Liver (tissue), 9 donors: ENCODE data around the gene ADGRV1. TPM values are rescaled to one million over a fixed set of nuclear protein-coding genes. Genes with fewer than 3 reads are reported as not detected.
"Not testable (repeated sequence)": the region's sequence is repeated elsewhere in the genome, so short reads cannot be mapped to it uniquely, and the experiment has no call there.

ENCODE experiments used
- DNase-seq: peaks from one replicate; pipeline ENCODE4 v3.0.0-alpha.2; 2017; ENCODE audit warnings: low spot score
- H3K27ac ChIP-seq, 2 donors: one replicate each; pipeline ENCODE4 v1.7.0; 2013; ENCODE audit warnings: inconsistent platforms in 2 of 2, low read length in 2 of 2, control low read depth in 1 of 2, low read depth in 1 of 2, mild to moderate bottlenecking in 1 of 2
- H3K27me3 ChIP-seq, 4 donors: one replicate each; pipeline versions ENCODE4 v1.6.1 to v1.7.0; 2013; ENCODE audit warnings: low read length in 3 of 4, inconsistent platforms in 1 of 4, mild to moderate bottlenecking in 1 of 4, moderate library complexity in 1 of 4; ENCODE audit not compliant: control insufficient read depth in 4 of 4, insufficient read depth in 4 of 4
- H3K36me3 ChIP-seq, 4 donors: one replicate each; pipeline versions ENCODE4 v1.6.1 to v1.7.0; 2013; ENCODE audit warnings: low read length in 3 of 4, mild to moderate bottlenecking in 3 of 4, low read depth in 1 of 4, moderate library complexity in 1 of 4; ENCODE audit not compliant: control insufficient read depth in 4 of 4, insufficient read depth in 3 of 4
- H3K4me1 ChIP-seq, 4 donors: one replicate each; pipeline versions ENCODE4 v1.6.1 to v1.7.0; 2013; ENCODE audit warnings: low read length in 3 of 4, mild to moderate bottlenecking in 3 of 4, moderate library complexity in 1 of 4; ENCODE audit not compliant: control insufficient read depth in 4 of 4, insufficient read depth in 4 of 4
- H3K4me3 ChIP-seq, 3 donors: one replicate each; pipeline versions ENCODE4 v1.6.1 to v1.7.0; 2013; ENCODE audit warnings: low read length in 3 of 3, control low read depth in 1 of 3, low read depth in 1 of 3, mild to moderate bottlenecking in 1 of 3
- H3K9ac ChIP-seq, 2 donors: one replicate each; pipeline ENCODE4 v1.7.0; 2013; ENCODE audit warnings: low read length in 2 of 2, mild to moderate bottlenecking in 2 of 2, moderate library complexity in 2 of 2, control low read depth in 1 of 2, low read depth in 1 of 2
- H3K9me3 ChIP-seq, 4 donors: one replicate each; pipeline versions ENCODE4 v1.6.1 to v1.7.0; 2013; ENCODE audit warnings: low read length in 3 of 4; ENCODE audit not compliant: control insufficient read depth in 4 of 4
- EGR1 ChIP-seq, 2 donors: IDR thresholded peaks; 2 replicates each; pipeline ENCODE4 v1.6.1; 2016 to 2018; ENCODE audit warnings: antibody characterized with exemption in 2 of 2, low read depth in 2 of 2
- FOXA1 ChIP-seq: IDR thresholded peaks from 2 replicates; pipeline ENCODE4 v1.6.1; 2016; ENCODE audit warnings: antibody characterized with exemption
- FOXA2 ChIP-seq: IDR thresholded peaks from 2 replicates; pipeline ENCODE4 v1.6.1; 2016; ENCODE audit warnings: antibody characterized with exemption
- GABPA ChIP-seq, 2 donors: IDR thresholded peaks in 1 of 2; conservative IDR thresholded peaks in 1 of 2; 2 replicates each; pipeline ENCODE4 v1.6.1; 2016; ENCODE audit warnings: antibody characterized with exemption in 2 of 2, mild to moderate bottlenecking in 1 of 2, moderate library complexity in 1 of 2
- HNF4A ChIP-seq, 2 donors: conservative IDR thresholded peaks; 2 replicates each; pipeline ENCODE4 v1.6.1; 2016; ENCODE audit warnings: antibody characterized with exemption in 2 of 2, mild to moderate bottlenecking in 2 of 2
- HNF4G ChIP-seq: IDR thresholded peaks from 2 replicates; pipeline ENCODE4 v1.6.1; 2016; ENCODE audit warnings: antibody characterized with exemption
- JUND ChIP-seq, 2 donors: IDR thresholded peaks; 2 replicates each; pipeline ENCODE4 v1.6.1; 2016; ENCODE audit warnings: antibody characterized with exemption in 2 of 2
- NR2F2 ChIP-seq: IDR thresholded peaks from 2 replicates; pipeline ENCODE4 v1.6.1; 2016; ENCODE audit warnings: antibody characterized with exemption
- RAD21 ChIP-seq, 2 donors: IDR thresholded peaks; 2 replicates each; pipeline ENCODE4 v1.6.1; 2016; ENCODE audit warnings: antibody characterized with exemption in 2 of 2, mild to moderate bottlenecking in 2 of 2
- RXRA ChIP-seq, 2 donors: IDR thresholded peaks; 2 replicates each; pipeline ENCODE4 v1.6.1; 2017 to 2018; ENCODE audit warnings: antibody characterized with exemption in 2 of 2, mild to moderate bottlenecking in 1 of 2
- SP1 ChIP-seq: IDR thresholded peaks from 2 replicates; pipeline ENCODE4 v1.6.1; 2018; ENCODE audit warnings: antibody characterized with exemption, mild to moderate bottlenecking
- TAF1 ChIP-seq: conservative IDR thresholded peaks from 2 replicates; pipeline ENCODE4 v1.6.1; 2016; ENCODE audit warnings: antibody characterized with exemption, mild to moderate bottlenecking
- YY1 ChIP-seq: IDR thresholded peaks from 2 replicates; pipeline ENCODE4 v1.6.1; 2016; ENCODE audit warnings: antibody characterized with exemption, mild to moderate bottlenecking
- WGBS: extraction: QIAGEN DNeasy Blood & Tissue Kit; methylation state at CpG from one replicate; pipeline ENCODE4 v1.1.7; 2013; 5-methylcytosine and 5-hydroxymethylcytosine counted together
- polyA plus RNA-seq, 2 donors: library from polyadenylated mRNA; stranded (reverse) in 1 of 2; unstranded in 1 of 2; fragments of 200-250 nt in 1 of 2; fragments of >200 nt in 1 of 2; fragmentation: Nextera tagmentation in 1 of 2; extraction: Ambion mirVana in 1 of 2; gene quantifications; one replicate each; pipeline versions ENCODE4 v1.2.1 to v1.2.3, GENCODE V29; 2013 to 2015
- total RNA-seq, 2 donors: library from RNA; depleted of rRNA; stranded (reverse); fragments of >200 nt; gene quantifications; one replicate each; pipeline ENCODE4 v1.2.3, GENCODE V29; 2014
- TF ChIP-seq, protein P1 (sequence below): IDR thresholded peaks from 2 replicates; pipeline ENCODE4 v1.6.1; 2016; ENCODE audit warnings: antibody characterized with exemption
- TF ChIP-seq, protein P2 (sequence below): fragments of 150-350 bp; IDR thresholded peaks from 2 replicates; pipeline ENCODE4 v1.5.1; 2017; ENCODE audit warnings: improper control_type of control experiment, low read depth, low read length; ENCODE audit not compliant: missing input control
- TF ChIP-seq, protein P3 (sequence below): IDR thresholded peaks from 2 replicates; pipeline ENCODE4 v1.6.1; 2016; ENCODE audit warnings: antibody characterized with exemption, mild to moderate bottlenecking
- TF ChIP-seq, protein P4 (sequence below): IDR thresholded peaks from 2 replicates; pipeline ENCODE4 v1.6.1; 2016; ENCODE audit warnings: antibody characterized with exemption
- TF ChIP-seq, protein P5 (sequence below): IDR thresholded peaks from 2 replicates; pipeline ENCODE4 v1.6.1; 2016; ENCODE audit warnings: antibody characterized with exemption
- donor health status: healthy.
- donor health status: healthy.
- donor health status: healthy.
- donor health status: healthy.
- donor health status: healthy.

ADGRV1 gene
- total and polyA plus RNA-seq, 4 donors = 5.1 to 15.5 (median 9.6) TPM

DNA sequence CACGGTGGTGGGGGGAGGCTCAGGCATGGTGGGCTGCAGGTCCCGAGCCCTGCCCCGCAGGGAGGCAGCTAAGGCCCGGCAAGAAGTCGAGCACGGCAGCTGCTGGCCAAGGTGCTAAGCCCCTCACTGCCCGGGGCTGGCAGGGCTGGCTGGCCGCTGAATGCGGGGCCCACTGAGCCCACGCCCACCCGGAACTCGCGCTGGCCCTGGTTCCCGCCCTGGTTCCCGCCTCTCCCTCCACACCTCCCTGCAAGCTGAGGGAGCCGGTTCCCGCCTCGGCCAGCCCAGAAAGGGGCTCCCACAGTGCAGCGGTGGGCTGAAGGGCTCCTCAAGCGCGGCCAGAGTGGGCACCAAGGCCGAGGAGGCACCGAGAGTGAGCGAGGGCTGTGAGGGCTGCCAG lies 289.0 kb downstream of the ADGRV1 start:
- H3K27me3 ChIP-seq, DNase-seq, H3K27ac ChIP-seq, H3K4me1 ChIP-seq, H3K36me3 ChIP-seq, H3K4me3 ChIP-seq, H3K9ac ChIP-seq, H3K9me3 ChIP-seq: not testable (repeated sequence)
- 97% methylated on average over 24 of the region's 24 CpGs for WGBS

DNA sequence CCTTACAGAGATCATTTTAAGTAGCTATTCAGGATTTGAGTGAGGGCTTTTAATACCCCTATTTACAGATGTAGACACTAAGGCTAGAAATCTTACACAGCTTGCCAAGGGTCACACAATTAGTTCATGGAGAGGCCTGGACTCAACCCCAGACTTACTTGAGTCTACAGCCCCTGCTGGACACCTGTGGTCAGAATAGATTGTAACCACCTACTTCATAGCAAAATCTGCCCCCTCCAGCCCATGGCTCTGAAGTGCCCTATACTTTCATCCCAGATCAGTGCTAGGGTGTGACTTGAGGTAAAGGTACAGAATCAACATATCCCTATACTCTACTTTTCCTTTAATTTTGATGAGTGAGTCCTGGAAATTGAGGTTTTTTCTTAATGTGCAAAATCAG lies 291.3 kb downstream of the ADGRV1 start:
- H3K9me3 ChIP-seq = no peaks in the 10 kb centered on the region

DNA sequence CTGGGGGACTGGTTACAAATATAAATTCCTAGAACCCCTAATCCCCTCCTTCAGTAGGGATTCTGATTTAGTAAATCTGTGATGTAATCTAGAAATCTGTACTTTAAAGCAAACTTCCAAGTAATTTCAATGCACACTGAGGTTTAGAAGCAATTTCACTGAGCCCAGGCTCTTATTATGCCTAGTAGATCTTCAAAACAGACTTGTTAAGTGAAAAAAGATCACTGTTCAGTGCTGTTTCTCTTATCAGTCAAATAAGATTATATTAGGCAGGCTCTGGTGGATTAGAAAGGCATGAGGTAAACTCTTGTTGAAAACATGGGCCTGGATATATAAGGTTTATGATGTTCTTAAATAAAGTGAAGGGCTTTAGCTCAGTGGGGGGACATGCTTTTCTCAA lies 293.9 kb downstream of the ADGRV1 start:
- no peaks in the 10 kb centered on the region for H3K9me3 ChIP-seq
- H3K27ac ChIP-seq = no peak overlapping the region
- H3K4me3 ChIP-seq = no peak overlapping the region
- no peak for DNase-seq
- H3K27me3 ChIP-seq = no peaks in the 10 kb centered on the region
- no peaks in the 10 kb centered on the region for H3K4me1 ChIP-seq
- no peaks in the 10 kb centered on the region for H3K36me3 ChIP-seq
- no peak for TF ChIP-seq YY1
- TF ChIP-seq, protein P1, sequence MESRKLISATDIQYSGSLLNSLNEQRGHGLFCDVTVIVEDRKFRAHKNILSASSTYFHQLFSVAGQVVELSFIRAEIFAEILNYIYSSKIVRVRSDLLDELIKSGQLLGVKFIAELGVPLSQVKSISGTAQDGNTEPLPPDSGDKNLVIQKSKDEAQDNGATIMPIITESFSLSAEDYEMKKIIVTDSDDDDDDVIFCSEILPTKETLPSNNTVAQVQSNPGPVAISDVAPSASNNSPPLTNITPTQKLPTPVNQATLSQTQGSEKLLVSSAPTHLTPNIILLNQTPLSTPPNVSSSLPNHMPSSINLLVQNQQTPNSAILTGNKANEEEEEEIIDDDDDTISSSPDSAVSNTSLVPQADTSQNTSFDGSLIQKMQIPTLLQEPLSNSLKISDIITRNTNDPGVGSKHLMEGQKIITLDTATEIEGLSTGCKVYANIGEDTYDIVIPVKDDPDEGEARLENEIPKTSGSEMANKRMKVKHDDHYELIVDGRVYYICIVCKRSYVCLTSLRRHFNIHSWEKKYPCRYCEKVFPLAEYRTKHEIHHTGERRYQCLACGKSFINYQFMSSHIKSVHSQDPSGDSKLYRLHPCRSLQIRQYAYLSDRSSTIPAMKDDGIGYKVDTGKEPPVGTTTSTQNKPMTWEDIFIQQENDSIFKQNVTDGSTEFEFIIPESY = no peak
- no peak for TF ChIP-seq RXRA (IDR thresholded peaks at IDR 0.05)
- TF ChIP-seq, protein P2, sequence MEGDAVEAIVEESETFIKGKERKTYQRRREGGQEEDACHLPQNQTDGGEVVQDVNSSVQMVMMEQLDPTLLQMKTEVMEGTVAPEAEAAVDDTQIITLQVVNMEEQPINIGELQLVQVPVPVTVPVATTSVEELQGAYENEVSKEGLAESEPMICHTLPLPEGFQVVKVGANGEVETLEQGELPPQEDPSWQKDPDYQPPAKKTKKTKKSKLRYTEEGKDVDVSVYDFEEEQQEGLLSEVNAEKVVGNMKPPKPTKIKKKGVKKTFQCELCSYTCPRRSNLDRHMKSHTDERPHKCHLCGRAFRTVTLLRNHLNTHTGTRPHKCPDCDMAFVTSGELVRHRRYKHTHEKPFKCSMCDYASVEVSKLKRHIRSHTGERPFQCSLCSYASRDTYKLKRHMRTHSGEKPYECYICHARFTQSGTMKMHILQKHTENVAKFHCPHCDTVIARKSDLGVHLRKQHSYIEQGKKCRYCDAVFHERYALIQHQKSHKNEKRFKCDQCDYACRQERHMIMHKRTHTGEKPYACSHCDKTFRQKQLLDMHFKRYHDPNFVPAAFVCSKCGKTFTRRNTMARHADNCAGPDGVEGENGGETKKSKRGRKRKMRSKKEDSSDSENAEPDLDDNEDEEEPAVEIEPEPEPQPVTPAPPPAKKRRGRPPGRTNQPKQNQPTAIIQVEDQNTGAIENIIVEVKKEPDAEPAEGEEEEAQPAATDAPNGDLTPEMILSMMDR = no peak
- TF ChIP-seq JUND (IDR thresholded peaks at IDR 0.05) = no peak
- TF ChIP-seq, protein P3, sequence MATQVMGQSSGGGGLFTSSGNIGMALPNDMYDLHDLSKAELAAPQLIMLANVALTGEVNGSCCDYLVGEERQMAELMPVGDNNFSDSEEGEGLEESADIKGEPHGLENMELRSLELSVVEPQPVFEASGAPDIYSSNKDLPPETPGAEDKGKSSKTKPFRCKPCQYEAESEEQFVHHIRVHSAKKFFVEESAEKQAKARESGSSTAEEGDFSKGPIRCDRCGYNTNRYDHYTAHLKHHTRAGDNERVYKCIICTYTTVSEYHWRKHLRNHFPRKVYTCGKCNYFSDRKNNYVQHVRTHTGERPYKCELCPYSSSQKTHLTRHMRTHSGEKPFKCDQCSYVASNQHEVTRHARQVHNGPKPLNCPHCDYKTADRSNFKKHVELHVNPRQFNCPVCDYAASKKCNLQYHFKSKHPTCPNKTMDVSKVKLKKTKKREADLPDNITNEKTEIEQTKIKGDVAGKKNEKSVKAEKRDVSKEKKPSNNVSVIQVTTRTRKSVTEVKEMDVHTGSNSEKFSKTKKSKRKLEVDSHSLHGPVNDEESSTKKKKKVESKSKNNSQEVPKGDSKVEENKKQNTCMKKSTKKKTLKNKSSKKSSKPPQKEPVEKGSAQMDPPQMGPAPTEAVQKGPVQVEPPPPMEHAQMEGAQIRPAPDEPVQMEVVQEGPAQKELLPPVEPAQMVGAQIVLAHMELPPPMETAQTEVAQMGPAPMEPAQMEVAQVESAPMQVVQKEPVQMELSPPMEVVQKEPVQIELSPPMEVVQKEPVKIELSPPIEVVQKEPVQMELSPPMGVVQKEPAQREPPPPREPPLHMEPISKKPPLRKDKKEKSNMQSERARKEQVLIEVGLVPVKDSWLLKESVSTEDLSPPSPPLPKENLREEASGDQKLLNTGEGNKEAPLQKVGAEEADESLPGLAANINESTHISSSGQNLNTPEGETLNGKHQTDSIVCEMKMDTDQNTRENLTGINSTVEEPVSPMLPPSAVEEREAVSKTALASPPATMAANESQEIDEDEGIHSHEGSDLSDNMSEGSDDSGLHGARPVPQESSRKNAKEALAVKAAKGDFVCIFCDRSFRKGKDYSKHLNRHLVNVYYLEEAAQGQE = no peak
- TF ChIP-seq, protein P4, sequence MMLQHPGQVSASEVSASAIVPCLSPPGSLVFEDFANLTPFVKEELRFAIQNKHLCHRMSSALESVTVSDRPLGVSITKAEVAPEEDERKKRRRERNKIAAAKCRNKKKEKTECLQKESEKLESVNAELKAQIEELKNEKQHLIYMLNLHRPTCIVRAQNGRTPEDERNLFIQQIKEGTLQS = no peak
- no peak for TF ChIP-seq GABPA (IDR thresholded peaks at IDR 0.05 in 1 of 2, conservative IDR thresholded peaks at IDR 0.05 in 1 of 2)
- TF ChIP-seq, protein P5, sequence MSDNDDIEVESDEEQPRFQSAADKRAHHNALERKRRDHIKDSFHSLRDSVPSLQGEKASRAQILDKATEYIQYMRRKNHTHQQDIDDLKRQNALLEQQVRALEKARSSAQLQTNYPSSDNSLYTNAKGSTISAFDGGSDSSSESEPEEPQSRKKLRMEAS = no peak
- TF ChIP-seq HNF4G = no peak
- no peak for TF ChIP-seq TAF1
- no peak for TF ChIP-seq FOXA1
- no peak for TF ChIP-seq FOXA2
- TF ChIP-seq HNF4A (conservative IDR thresholded peaks at IDR 0.05) = no peak
- TF ChIP-seq EGR1 (IDR thresholded peaks at IDR 0.05; ENCODE audit: low read depth in 2 of 2) = no peak
- TF ChIP-seq SP1 = no peak
- no peak for TF ChIP-seq NR2F2
- no peak for TF ChIP-seq RAD21 (IDR thresholded peaks at IDR 0.05)
- H3K9ac ChIP-seq = no peak overlapping the region

More for the DNA sequence above, 291.3 kb downstream of the ADGRV1 start:
- DNase-seq = no peak
- no peak for TF ChIP-seq GABPA (IDR thresholded peaks at IDR 0.05 in 1 of 2, conservative IDR thresholded peaks at IDR 0.05 in 1 of 2)
- Histone ChIP-seq H3K27ac (no peak overlapping the region), H3K4me1 (no peaks in the 10 kb centered on the region), H3K27me3 (no peaks in the 10 kb centered on the region), H3K9ac (no peak overlapping the region), H3K36me3 (no peaks in the 10 kb centered on the region), H3K4me3 (no peak overlapping the region)
